Uterus (tissue), 4 donors: Measurements from ENCODE around the gene PGAM4. TPM values are rescaled to one million over a fixed set of nuclear protein-coding genes. Genes with fewer than 3 reads are reported as not detected.
"Not testable (repeated sequence)": the region's sequence is repeated elsewhere in the genome, so short reads cannot be mapped to it uniquely, and the experiment has no call there.

Experiments
- DNase-seq, 2 donors: peaks; one replicate each; pipeline ENCODE4 v3.0.0-alpha.2; 2019 to 2020
- H3K27ac ChIP-seq, 2 donors: fragments of 200-600 bp; sonication (generic); 1 replicate in 1 of 2; 2 replicates in 1 of 2; pipeline ENCODE4 v1.5.1; 2016 to 2018
- H3K27me3 ChIP-seq, 2 donors: fragments of 200-600 bp; sonication (generic); one replicate each; pipeline ENCODE4 v1.5.1; 2018 to 2019; ENCODE audit warnings: control low read depth in 1 of 2
- H3K36me3 ChIP-seq, 2 donors: fragments of 200-600 bp; sonication (generic); one replicate each; pipeline ENCODE4 v1.5.1; 2019; ENCODE audit warnings: control low read depth in 1 of 2
- H3K4me1 ChIP-seq, 2 donors: fragments of 200-600 bp; sonication (generic); one replicate each; pipeline ENCODE4 v1.5.1; 2018 to 2019; ENCODE audit warnings: control low read depth in 1 of 2
- H3K4me3 ChIP-seq, 2 donors: fragments of 200-600 bp; sonication (generic); 1 replicate in 1 of 2; 2 replicates in 1 of 2; pipeline ENCODE4 v1.5.1; 2018 to 2019; ENCODE audit warnings: mild to moderate bottlenecking in 1 of 2
- H3K9me3 ChIP-seq, 2 donors: fragments of 200-600 bp; sonication (generic); one replicate each; pipeline ENCODE4 v1.5.1; 2019; ENCODE audit warnings: control low read depth in 1 of 2
- CTCF ChIP-seq, 4 experiments: fragments of 200-600 bp in 2 of 4; fragments of 450-650 bp in 2 of 4; sonication (generic) in 2 of 4; IDR thresholded peaks; one replicate each; pipeline ENCODE4 v1.5.1; 2016 to 2019; ENCODE audit warnings: antibody characterized with exemption in 4 of 4, mild to moderate bottlenecking in 2 of 4, moderate library complexity in 1 of 4
- POLR2A ChIP-seq, 2 donors: fragments of 450-650 bp; IDR thresholded peaks; one replicate each; pipeline ENCODE4 v1.6.1; 2016; ENCODE audit warnings: antibody characterized with exemption in 2 of 2, mild to moderate bottlenecking in 1 of 2, moderate library complexity in 1 of 2
- intact Hi-C: fragments of 100-400 bp; cut with DNase I; formaldehyde crosslinking; loops from one replicate; pipeline ENCODE4 v1.15.1; 2023; ENCODE audit warnings: low total_unique reads
- total RNA-seq, 4 donors: library from RNA; depleted of rRNA in 3 of 4; stranded (reverse); fragments of >200 nt in 3 of 4; gene quantifications; one replicate each; pipeline versions ENCODE4 v1.1.0 to v1.2.4, GENCODE V29; 2014 to 2023
- donor health status: DM: yes; HTN: yes; CAD: no.

Gene PGAM4
- total RNA-seq, 4 donors from 2014 or later, result not detected

GRCh38 chrX:77946571-77946970 is 22.9 kb downstream of the PGAM4 start:
- Histone ChIP-seq H3K9me3 (no peaks in the 10 kb centered on the region), H3K4me1 (no peaks in the 10 kb centered on the region), H3K4me3 (no peak overlapping the region), H3K27me3 (no peaks in the 10 kb centered on the region), H3K27ac (no peak overlapping the region), H3K36me3 (no peaks in the 10 kb centered on the region)
- TF ChIP-seq CTCF (IDR thresholded peaks at IDR 0.05) (no peak), POLR2A (IDR thresholded peaks at IDR 0.05) (no peak)
- intact Hi-C loops, result no loop called here
- DNase-seq, result no peak

- Histone ChIP-seq H3K27me3 (no peaks in the 10 kb centered on the region), H3K27ac (no peak overlapping the region), H3K4me3 (no peak overlapping the region), H3K4me1 (no peaks in the 10 kb centered on the region), H3K36me3 (no peaks in the 10 kb centered on the region), H3K9me3 (no peaks in the 10 kb centered on the region)
- intact Hi-C loops, result no loop called here
- no peak for TF ChIP-seq CTCF (IDR thresholded peaks at IDR 0.05)
- no peak for TF ChIP-seq POLR2A (IDR thresholded peaks at IDR 0.05)
- no peak for DNase-seq
Measured at GRCh38 chrX:77945910-77946545, 23.4 kb downstream of the PGAM4 start.

DNA sequence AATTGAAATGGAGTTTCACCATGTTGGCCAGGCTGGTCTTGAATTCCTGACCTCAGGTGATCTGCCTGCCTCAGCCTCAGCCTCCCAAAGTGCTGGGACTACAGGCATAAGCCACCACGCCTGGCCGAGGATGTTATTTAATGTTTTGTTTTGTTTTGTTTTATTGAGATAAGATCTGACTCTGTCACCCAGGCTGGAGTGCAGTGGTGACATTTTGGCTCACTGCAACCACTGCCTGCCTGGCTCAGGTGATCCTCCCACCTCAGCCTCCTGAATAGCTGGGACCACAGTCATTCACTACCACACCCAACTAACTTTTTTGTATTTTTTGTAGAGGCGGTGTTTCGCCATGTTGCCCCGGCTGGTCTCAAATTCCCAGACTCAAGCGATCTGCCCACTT is 24.4 kb downstream of the PGAM4 start:
- H3K27me3 ChIP-seq, H3K9me3 ChIP-seq, H3K4me3 ChIP-seq, DNase-seq, H3K36me3 ChIP-seq, intact Hi-C loops, H3K4me1 ChIP-seq, H3K27ac ChIP-seq: not testable (repeated sequence)

- Histone ChIP-seq H3K27ac (no peak overlapping the region), H3K36me3 (no peaks in the 10 kb centered on the region), H3K9me3 (no peaks in the 10 kb centered on the region), H3K4me1 (no peaks in the 10 kb centered on the region), H3K27me3 (peaks cover 0 to 4% of the 10 kb centered on the region in 2 donors), H3K4me3 (no peak overlapping the region)
- intact Hi-C loops, result no loop called here
- TF ChIP-seq CTCF (IDR thresholded peaks at IDR 0.05) (no peak), POLR2A (IDR thresholded peaks at IDR 0.05) (no peak)
- DNase-seq, result no peak
Measured at GRCh38 chrX:77938083-77938680, 31.3 kb downstream of the PGAM4 start.

DNA sequence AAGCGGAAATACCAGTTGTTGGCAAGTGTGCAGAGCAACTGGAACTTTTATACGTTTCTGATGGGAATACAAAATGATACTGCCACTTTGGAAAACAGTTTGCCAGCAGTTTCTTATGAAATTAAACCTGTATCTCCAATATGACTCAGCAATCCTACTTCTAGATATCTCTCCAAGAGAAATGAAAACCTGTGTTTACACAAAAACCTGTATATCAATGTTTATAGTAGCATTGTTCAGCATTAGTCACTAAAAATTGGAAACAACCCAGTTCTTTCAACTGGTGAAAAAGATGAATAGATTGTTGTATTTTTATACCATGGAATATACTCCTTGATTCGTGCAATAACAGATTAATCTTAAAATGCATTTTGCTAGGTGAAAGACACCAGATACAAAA is 32.1 kb downstream of the PGAM4 start:
- intact Hi-C loops, result no loop called here
- no peaks in the 10 kb centered on the region for H3K9me3 ChIP-seq
- no peaks in the 10 kb centered on the region for H3K4me1 ChIP-seq
- TF ChIP-seq CTCF (IDR thresholded peaks at IDR 0.05) (no peak), POLR2A (IDR thresholded peaks at IDR 0.05) (no peak)
- H3K27me3 ChIP-seq, result peaks cover 0 to 4% of the 10 kb centered on the region in 2 donors
- no peak overlapping the region for H3K27ac ChIP-seq
- no peaks in the 10 kb centered on the region for H3K36me3 ChIP-seq
- no peak overlapping the region for H3K4me3 ChIP-seq
- DNase-seq, result no peak
